GM21576 (cell line): ENCODE measurements around the gene RPA4.
A peak's percentile ranks its signal among the peaks of the same experiment; 100 is the strongest.
"Not testable (repeated sequence)": the region's sequence is repeated elsewhere in the genome, so short reads cannot be mapped to it uniquely, and the experiment has no call there.

ENCODE experiments used
- ATAC-seq: cut with Tn5 transposase; IDR thresholded peaks from one replicate; pipeline ENCODE4 v1.9.1; 2021; ENCODE audit warnings: mild to moderate bottlenecking, moderate library complexity; ENCODE audit not compliant: unreplicated experiment

Gene RPA4

GRCh38 chrX:96883608-96884007 is at the start of gene RPA4:
RPA4 (plus strand) TSS chrX:96883908; CDS start chrX:96884311, 403 bp downstream.
- ATAC-seq: no peak

- no peak for ATAC-seq
Measured at GRCh38 chrX:96834137-96834536, 49.6 kb upstream of the RPA4 start.

- ATAC-seq: peak; percentile 73
Measured at GRCh38 chrX:96835660-96836289, 47.9 kb upstream of the RPA4 start.

GRCh38 chrX:96837808-96838207 is 45.9 kb upstream of the RPA4 start:
- no peak for ATAC-seq

- no peak for ATAC-seq
Measured at GRCh38 chrX:96838537-96838936, 45.2 kb upstream of the RPA4 start.

- no peak for ATAC-seq
Measured at GRCh38 chrX:96841325-96841724, 42.4 kb upstream of the RPA4 start.

GRCh38 chrX:96841866-96842265 is 41.8 kb upstream of the RPA4 start:
- not testable (repeated sequence) for ATAC-seq

- ATAC-seq: no peak
Measured at GRCh38 chrX:96843566-96843965, 40.1 kb upstream of the RPA4 start.

GRCh38 chrX:96846841-96847240 is 36.9 kb upstream of the RPA4 start:
- no peak for ATAC-seq

- not testable (repeated sequence) for ATAC-seq
Measured at GRCh38 chrX:96859422-96859821, 24.3 kb upstream of the RPA4 start.

GRCh38 chrX:96861218-96861617 is 22.5 kb upstream of the RPA4 start:
- ATAC-seq: peak; percentile 76

GRCh38 chrX:96861661-96862060 is 22.0 kb upstream of the RPA4 start:
- ATAC-seq: no peak

GRCh38 chrX:96884027-96884426 is 319 bp downstream of the RPA4 start:
- ATAC-seq: no peak

- ATAC-seq: no peak
Measured at GRCh38 chrX:96889726-96890125, 6.0 kb downstream of the RPA4 start.

- ATAC-seq: no peak
Measured at GRCh38 chrX:96906741-96907140, 23.0 kb downstream of the RPA4 start.

- ATAC-seq: no peak
Measured at GRCh38 chrX:96907516-96908272, 24.0 kb downstream of the RPA4 start.

- no peak for ATAC-seq
Measured at GRCh38 chrX:96909291-96909690, 25.6 kb downstream of the RPA4 start.

GRCh38 chrX:96918864-96919263 is 35.2 kb downstream of the RPA4 start:
- ATAC-seq: no peak

GRCh38 chrX:96919672-96920071 is 36.0 kb downstream of the RPA4 start:
- ATAC-seq: no peak

GRCh38 chrX:96924581-96924980 is 40.9 kb downstream of the RPA4 start:
- ATAC-seq: no peak

- no peak for ATAC-seq
Measured at GRCh38 chrX:96929036-96929435, 45.3 kb downstream of the RPA4 start.
